HG03442 (cell line): ENCODE measurements around the gene AMN1.

ENCODE experiments used
- ATAC-seq: cut with Tn5 transposase; IDR thresholded peaks from one replicate; pipeline ENCODE4 v1.9.1; 2021; ENCODE audit warnings: mild to moderate bottlenecking, moderate library complexity; ENCODE audit not compliant: unreplicated experiment

The AMN1 gene

GRCh38 chr12:31633464-31633863, 95.4 kb downstream of the AMN1 start:
- no peak for ATAC-seq

DNA sequence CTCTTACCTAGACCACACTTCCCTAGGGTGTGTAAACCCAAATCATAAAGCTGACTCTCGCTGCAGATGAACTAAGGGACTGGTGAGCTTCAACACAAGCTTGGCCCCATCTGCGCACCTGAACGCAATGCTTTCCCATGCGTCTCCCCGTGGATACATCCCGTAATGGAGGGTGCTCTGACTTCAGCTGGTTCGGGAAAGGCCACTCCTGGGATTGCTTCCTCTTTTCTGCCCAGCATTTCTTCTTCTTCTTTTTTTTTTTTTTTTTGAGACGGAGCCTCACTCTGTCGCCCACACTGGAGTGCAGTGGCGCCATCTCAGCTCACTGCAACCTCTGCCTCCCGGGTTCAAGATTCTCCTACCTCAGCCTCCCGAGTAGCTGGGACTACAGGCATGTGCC, 97.0 kb downstream of the AMN1 start:
- no peak for ATAC-seq

- no peak for ATAC-seq
These were observed 97.6 kb downstream of the AMN1 start for GRCh38 chr12:31631023-31631724.

GRCh38 chr12:31629756-31630732, 98.8 kb downstream of the AMN1 start:
- ATAC-seq = no peak

GRCh38 chr12:31627456-31628054, 101.3 kb downstream of the AMN1 start:
- ATAC-seq = no peak

- ATAC-seq = no peak
These were observed 102.4 kb downstream of the AMN1 start for GRCh38 chr12:31626270-31626995.

DNA sequence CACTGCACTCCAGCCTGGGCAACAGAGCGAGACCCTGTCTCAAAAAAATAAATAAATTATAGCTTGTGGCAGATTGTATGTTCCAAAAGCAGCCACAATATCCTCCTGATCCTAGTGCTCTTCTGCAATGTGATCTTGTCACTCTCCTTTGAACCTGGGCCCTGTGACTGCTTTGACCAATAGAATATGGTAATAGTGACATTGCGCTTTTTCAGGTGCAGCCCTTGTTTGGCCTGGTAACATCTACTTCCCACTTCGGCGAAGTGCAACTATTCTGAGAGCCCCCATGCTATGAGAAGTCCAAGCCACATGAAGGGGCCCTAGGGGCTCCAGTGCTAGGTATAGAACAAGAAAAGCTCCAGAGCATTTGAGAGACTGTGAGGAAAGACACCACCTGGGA, 106.8 kb downstream of the AMN1 start:
- ATAC-seq = no peak
